Endothelial cell of umbilical vein (primary cell): ENCODE data around the gene GNB1. TPM values are rescaled to one million over a fixed set of nuclear protein-coding genes. Genes with fewer than 3 reads are reported as not detected.

Source experiments
- BruUV-seq: library from RNA; stranded (reverse); fragments of 400-500 nt; replicated peaks from 2 replicates; lab custom pipeline; 2021; lab: Mats Ljungman, UMichigan
- CTCF ChIA-PET: fragments of 300-600, 350-600 bp; sonication (Branson Sonifier 250); formaldehyde crosslinking; loops from one replicate; lab custom pipeline; 2021; ENCODE audit warnings: antibody characterized with exemption, inconsistent platforms; lab: Charles Lee
- POLR2A ChIA-PET: fragments of 300-600, 350-600 bp; sonication (Branson Sonifier 250); formaldehyde crosslinking; loops from one replicate; lab custom pipeline; 2021; ENCODE audit warnings: antibody characterized with exemption, inconsistent platforms; lab: Charles Lee
- DNase-seq: peaks from one replicate; pipeline ENCODE4 v3.0.0-alpha.2; 2011; ENCODE audit warnings: low read depth, low spot score
- FAIRE-seq: peaks from 2 replicates; lab custom pipeline; 2011; peaks lifted over from hg19 to GRCh38; lab: Jason Lieb, UNC
- H2AFZ ChIP-seq: 2 replicates; pipeline ENCODE4 v1.6.0; 2012; ENCODE audit warnings: low read depth, low read length, control low read depth, inconsistent platforms
- H3K27ac ChIP-seq: 2 replicates; pipeline ENCODE4 v1.5.1; 2011; ENCODE audit warnings: low read depth, mild to moderate bottlenecking, control low read depth, low read length, moderate library complexity; ENCODE audit not compliant: insufficient read depth
- H3K27me3 ChIP-seq, 2 experiments: 2 replicates each; pipeline versions ENCODE4 v1.6.0 to v1.6.1; 2011; ENCODE audit warnings: low read length in 2 of 2, mixed read lengths in 1 of 2; ENCODE audit not compliant: control insufficient read depth in 2 of 2, insufficient read depth in 2 of 2
- H3K36me3 ChIP-seq, 2 experiments: 2 replicates in 1 of 2; 3 replicates in 1 of 2; pipeline ENCODE4 v1.5.1; 2011; ENCODE audit warnings: low read length in 2 of 2, mild to moderate bottlenecking in 1 of 2, moderate library complexity in 1 of 2; ENCODE audit not compliant: control insufficient read depth in 2 of 2, insufficient read depth in 2 of 2; ENCODE audit errors: extremely low read depth in 1 of 2
- H3K4me1 ChIP-seq: 3 replicates; pipeline ENCODE4 v1.5.1; 2011; ENCODE audit warnings: mild to moderate bottlenecking, low read length; ENCODE audit not compliant: control insufficient read depth, insufficient read depth; ENCODE audit errors: extremely low read depth
- H3K4me2 ChIP-seq: 2 replicates; pipeline ENCODE4 v1.6.1; 2011; ENCODE audit warnings: low read length, control low read depth, mixed read lengths; ENCODE audit not compliant: insufficient read depth
- H3K4me3 ChIP-seq, 3 experiments: fragments of 200-600 bp in 1 of 3; sonication (generic), shearing (Covaris generic) in 1 of 3; replicated peaks in 1 of 3; 2 replicates each; pipeline ENCODE4 v1.5.1; 2011 to 2016; ENCODE audit warnings: control low read depth in 3 of 3, low read length in 3 of 3, mild to moderate bottlenecking in 2 of 3, inconsistent platforms in 1 of 3, low read depth in 1 of 3, moderate library complexity in 1 of 3; ENCODE audit not compliant: insufficient read depth in 1 of 3
- H3K79me2 ChIP-seq: 2 replicates; pipeline ENCODE4 v1.6.0; 2012; ENCODE audit warnings: low read length, inconsistent platforms; ENCODE audit not compliant: control insufficient read depth, insufficient read depth
- H3K9ac ChIP-seq: replicated peaks from 2 replicates; pipeline ENCODE3; 2011; ENCODE audit warnings: low read length, control low read depth; ENCODE audit not compliant: insufficient read depth; ENCODE audit errors: extremely low read depth
- H3K9me1 ChIP-seq: replicated peaks from 3 replicates; pipeline ENCODE4 v1.6.0; 2011; ENCODE audit warnings: mild to moderate bottlenecking, low read length; ENCODE audit not compliant: control insufficient read depth, insufficient read depth; ENCODE audit errors: extremely low read depth
- H3K9me3 ChIP-seq: replicated peaks from 2 replicates; pipeline ENCODE4 v1.5.1; 2012; ENCODE audit warnings: low read length, inconsistent platforms; ENCODE audit not compliant: control insufficient read depth, insufficient read depth
- H4K20me1 ChIP-seq: replicated peaks from 2 replicates; pipeline ENCODE3; 2011; ENCODE audit warnings: mild to moderate bottlenecking, low read length; ENCODE audit not compliant: control insufficient read depth, insufficient read depth; ENCODE audit errors: extremely low read depth
- EZH2 ChIP-seq: IDR thresholded peaks from 2 replicates; pipeline ENCODE4 v1.6.1; 2012; ENCODE audit warnings: borderline replicate concordance, low read depth, mild to moderate bottlenecking, moderate library complexity, low read length, inconsistent platforms; ENCODE audit not compliant: severe bottlenecking
- FOS ChIP-seq: IDR thresholded peaks from 2 replicates; pipeline ENCODE4 v1.6.1; 2011; ENCODE audit warnings: mild to moderate bottlenecking, low read length, moderate library complexity, borderline replicate concordance; ENCODE audit not compliant: insufficient read depth
- GATA2 ChIP-seq: IDR thresholded peaks from 2 replicates; pipeline ENCODE4 v1.7.0; 2011; ENCODE audit warnings: low read depth, mild to moderate bottlenecking, moderate library complexity, mixed read lengths, low read length; ENCODE audit not compliant: insufficient read length, insufficient read depth
- JUN ChIP-seq: IDR thresholded peaks from 2 replicates; pipeline ENCODE4 v1.6.1; 2011; ENCODE audit warnings: borderline replicate concordance, low read depth; ENCODE audit not compliant: insufficient read length, insufficient read depth
- MYC ChIP-seq: IDR thresholded peaks from one replicate; pipeline ENCODE4 v1.6.1; 2011; ENCODE audit warnings: mild to moderate bottlenecking, low read depth, low read length
- POLR2A ChIP-seq: IDR thresholded peaks from 2 replicates; pipeline ENCODE4 v1.6.1; 2012; ENCODE audit warnings: low read depth, mild to moderate bottlenecking, control low read depth, low read length
- POLR2AphosphoS5 ChIP-seq: IDR thresholded peaks from 2 replicates; pipeline ENCODE4 v1.6.1; 2012; ENCODE audit warnings: low read depth, mild to moderate bottlenecking, control low read depth, low read length, moderate library complexity; ENCODE audit not compliant: insufficient read depth
- dilution Hi-C: fragments of 300-500 bp; cut with MboI; formaldehyde crosslinking; loops from one replicate; pipeline ENCODE4 v1.15.0; 2019; ENCODE audit warnings: low sequenced_read_pairs; ENCODE audit not compliant: extremely low pct_ligation_motif_present
- intact Hi-C: fragments of 100-400 bp; cut with micrococcal nuclease; formaldehyde crosslinking; loops from one replicate; pipeline ENCODE4 v1.10.0; 2022
- polyA plus RNA-seq, 4 experiments: library from polyadenylated mRNA; depleted of rRNA in 3 of 4; stranded (reverse) in 3 of 4; unstranded in 1 of 4; fragments of >200 nt; gene quantifications; 2 replicates each; pipeline versions ENCODE4 v1.2.1 to v1.2.3, GENCODE V29; 2011 to 2012; ENCODE audit warnings: missing spikeins in 1 of 4
- total RNA-seq: library from RNA; stranded (reverse); gene quantifications from 2 replicates; pipeline ENCODE4 v1.2.3, GENCODE V29; 2021
- TF ChIP-seq, protein P1 (sequence below), 2 donors: IDR thresholded peaks; 1 replicate in 1 of 2; 2 replicates in 1 of 2; pipeline ENCODE4 v1.5.1; 2011; ENCODE audit warnings: low read length in 2 of 2, mild to moderate bottlenecking in 2 of 2, moderate library complexity in 2 of 2, control low read depth in 1 of 2, inconsistent platforms in 1 of 2, low read depth in 1 of 2; ENCODE audit not compliant: insufficient read depth in 1 of 2; ENCODE audit errors: extremely low read depth in 1 of 2
- TF ChIP-seq, protein P2 (sequence below): IDR thresholded peaks from 2 replicates; pipeline ENCODE4 v1.6.1; 2011; ENCODE audit not compliant: insufficient read depth, insufficient read length

Gene GNB1
- total and polyA plus RNA-seq, 2 donors (not counting 3 experiments of a cell fraction or from before 2014, with no cell fraction given): 501 to 529 TPM

DNA sequence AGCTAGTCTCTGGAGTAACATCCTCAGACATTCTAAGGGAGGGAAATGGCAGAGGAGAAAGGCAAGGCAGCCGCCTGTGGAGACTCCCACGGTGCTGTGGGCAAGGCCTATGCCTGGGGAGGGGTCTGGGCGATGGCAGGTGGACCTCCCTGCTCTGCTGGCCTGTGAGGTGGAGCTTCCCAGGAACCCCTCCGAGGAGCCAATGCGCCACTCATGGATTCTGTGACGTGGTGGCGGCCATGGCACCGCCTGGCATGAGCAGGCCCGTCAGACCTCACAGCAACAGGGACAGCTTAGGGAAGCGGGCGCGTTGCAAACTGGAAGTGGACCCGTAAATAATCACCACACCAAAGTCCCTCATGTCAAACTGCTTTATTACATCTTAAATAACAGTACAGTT lies 106.0 kb downstream of the GNB1 start:
- Histone ChIP-seq H2AFZ (no peak overlapping the region), H3K9ac (no peak overlapping the region), H3K9me1 (no peaks in the 10 kb centered on the region), H3K9me3 (no peaks in the 10 kb centered on the region), H3K36me3 (peaks cover 20 to 44% of the 10 kb centered on the region in 2 experiments), H3K4me2 (no peak overlapping the region), H3K79me2 (peaks cover 2% of the 10 kb centered on the region), H3K4me1 (peaks cover 13% of the 10 kb centered on the region), H3K27ac (no peak overlapping the region), H4K20me1 (peaks cover 3% of the 10 kb centered on the region), H3K4me3 (no peak overlapping the region), H3K27me3 (no peaks in the 10 kb centered on the region)
- BruUV-seq: no TSS peak
- dilution Hi-C loops: no loop called here
- TF ChIP-seq POLR2AphosphoS5 (no peak), EZH2 (no peak)
- ChIA-PET POLR2A (no interaction called here), CTCF (no interaction called here)
- intact Hi-C loops: no loop called here
- DNase-seq: no peak
- FAIRE-seq: no peak

- H3K4me1 ChIP-seq: peaks cover 13% of the 10 kb centered on the region
- intact Hi-C loops (no loop called here), dilution Hi-C loops (no loop called here)
- TF ChIP-seq POLR2AphosphoS5: no peak
- no peak for TF ChIP-seq MYC
- TF ChIP-seq, protein P1, sequence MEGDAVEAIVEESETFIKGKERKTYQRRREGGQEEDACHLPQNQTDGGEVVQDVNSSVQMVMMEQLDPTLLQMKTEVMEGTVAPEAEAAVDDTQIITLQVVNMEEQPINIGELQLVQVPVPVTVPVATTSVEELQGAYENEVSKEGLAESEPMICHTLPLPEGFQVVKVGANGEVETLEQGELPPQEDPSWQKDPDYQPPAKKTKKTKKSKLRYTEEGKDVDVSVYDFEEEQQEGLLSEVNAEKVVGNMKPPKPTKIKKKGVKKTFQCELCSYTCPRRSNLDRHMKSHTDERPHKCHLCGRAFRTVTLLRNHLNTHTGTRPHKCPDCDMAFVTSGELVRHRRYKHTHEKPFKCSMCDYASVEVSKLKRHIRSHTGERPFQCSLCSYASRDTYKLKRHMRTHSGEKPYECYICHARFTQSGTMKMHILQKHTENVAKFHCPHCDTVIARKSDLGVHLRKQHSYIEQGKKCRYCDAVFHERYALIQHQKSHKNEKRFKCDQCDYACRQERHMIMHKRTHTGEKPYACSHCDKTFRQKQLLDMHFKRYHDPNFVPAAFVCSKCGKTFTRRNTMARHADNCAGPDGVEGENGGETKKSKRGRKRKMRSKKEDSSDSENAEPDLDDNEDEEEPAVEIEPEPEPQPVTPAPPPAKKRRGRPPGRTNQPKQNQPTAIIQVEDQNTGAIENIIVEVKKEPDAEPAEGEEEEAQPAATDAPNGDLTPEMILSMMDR (IDR thresholded peaks at IDR 0.05; ENCODE audit: extremely low read depth in 1 of 2, insufficient read depth in 1 of 2, low read depth in 1 of 2, low read length in 2 of 2): no peak
- no peak for TF ChIP-seq JUN
- TF ChIP-seq, protein P2, sequence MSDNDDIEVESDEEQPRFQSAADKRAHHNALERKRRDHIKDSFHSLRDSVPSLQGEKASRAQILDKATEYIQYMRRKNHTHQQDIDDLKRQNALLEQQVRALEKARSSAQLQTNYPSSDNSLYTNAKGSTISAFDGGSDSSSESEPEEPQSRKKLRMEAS: no peak
- TF ChIP-seq FOS: no peak
- TF ChIP-seq POLR2A: no peak
- TF ChIP-seq EZH2: no peak
- TF ChIP-seq GATA2: no peak
- H2AFZ ChIP-seq: no peak overlapping the region
- no peak overlapping the region for H3K4me3 ChIP-seq
- POLR2A ChIA-PET: no interaction called here
- FAIRE-seq (no peak), DNase-seq (no peak)
- no peak overlapping the region for H3K27ac ChIP-seq
- no peak overlapping the region for H3K9ac ChIP-seq
- no TSS peak for BruUV-seq
- peaks cover 3% of the 10 kb centered on the region for H4K20me1 ChIP-seq
- CTCF ChIA-PET: no interaction called here
- H3K4me2 ChIP-seq: no peak overlapping the region
- H3K79me2 ChIP-seq: no peaks in the 10 kb centered on the region
- no peaks in the 10 kb centered on the region for H3K9me1 ChIP-seq
- no peaks in the 10 kb centered on the region for H3K9me3 ChIP-seq
- no peaks in the 10 kb centered on the region for H3K27me3 ChIP-seq
- peaks cover 11 to 31% of the 10 kb centered on the region in 2 experiments for H3K36me3 ChIP-seq
These were observed 107.6 kb downstream of the GNB1 start for GRCh38 chr1:1783320-1783719.
